Ishikawa (cell line): Measurements from ENCODE around the gene LIF.

ENCODE experiments used
- CEBPB ChIP-seq: IDR thresholded peaks from 2 replicates; pipeline ENCODE4 v1.6.1; 2012
- CREB1 ChIP-seq: IDR thresholded peaks from 2 replicates; pipeline ENCODE4 v1.6.1; 2012; ENCODE audit warnings: low read depth
- EGR1 ChIP-seq: IDR thresholded peaks from 2 replicates; pipeline ENCODE4 v1.6.1; 2012
- RAD21 ChIP-seq: IDR thresholded peaks from 2 replicates; pipeline ENCODE4 v1.6.1; 2012; ENCODE audit warnings: low read depth
- TAF1 ChIP-seq: IDR thresholded peaks from 2 replicates; pipeline ENCODE4 v1.6.1; 2012; ENCODE audit warnings: low read depth, mild to moderate bottlenecking
- TF ChIP-seq, protein P1 (sequence below): IDR thresholded peaks from 2 replicates; pipeline ENCODE4 v1.6.1; 2012
- TF ChIP-seq, protein P2 (sequence below): IDR thresholded peaks from 2 replicates; pipeline ENCODE4 v1.6.1; 2012; ENCODE audit warnings: low read depth, mild to moderate bottlenecking

- TF ChIP-seq, protein P1, sequence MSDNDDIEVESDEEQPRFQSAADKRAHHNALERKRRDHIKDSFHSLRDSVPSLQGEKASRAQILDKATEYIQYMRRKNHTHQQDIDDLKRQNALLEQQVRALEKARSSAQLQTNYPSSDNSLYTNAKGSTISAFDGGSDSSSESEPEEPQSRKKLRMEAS = no peak
- no peak for TF ChIP-seq EGR1
- TF ChIP-seq TAF1 = no peak
- TF ChIP-seq RAD21 = no peak
- TF ChIP-seq, protein P2, sequence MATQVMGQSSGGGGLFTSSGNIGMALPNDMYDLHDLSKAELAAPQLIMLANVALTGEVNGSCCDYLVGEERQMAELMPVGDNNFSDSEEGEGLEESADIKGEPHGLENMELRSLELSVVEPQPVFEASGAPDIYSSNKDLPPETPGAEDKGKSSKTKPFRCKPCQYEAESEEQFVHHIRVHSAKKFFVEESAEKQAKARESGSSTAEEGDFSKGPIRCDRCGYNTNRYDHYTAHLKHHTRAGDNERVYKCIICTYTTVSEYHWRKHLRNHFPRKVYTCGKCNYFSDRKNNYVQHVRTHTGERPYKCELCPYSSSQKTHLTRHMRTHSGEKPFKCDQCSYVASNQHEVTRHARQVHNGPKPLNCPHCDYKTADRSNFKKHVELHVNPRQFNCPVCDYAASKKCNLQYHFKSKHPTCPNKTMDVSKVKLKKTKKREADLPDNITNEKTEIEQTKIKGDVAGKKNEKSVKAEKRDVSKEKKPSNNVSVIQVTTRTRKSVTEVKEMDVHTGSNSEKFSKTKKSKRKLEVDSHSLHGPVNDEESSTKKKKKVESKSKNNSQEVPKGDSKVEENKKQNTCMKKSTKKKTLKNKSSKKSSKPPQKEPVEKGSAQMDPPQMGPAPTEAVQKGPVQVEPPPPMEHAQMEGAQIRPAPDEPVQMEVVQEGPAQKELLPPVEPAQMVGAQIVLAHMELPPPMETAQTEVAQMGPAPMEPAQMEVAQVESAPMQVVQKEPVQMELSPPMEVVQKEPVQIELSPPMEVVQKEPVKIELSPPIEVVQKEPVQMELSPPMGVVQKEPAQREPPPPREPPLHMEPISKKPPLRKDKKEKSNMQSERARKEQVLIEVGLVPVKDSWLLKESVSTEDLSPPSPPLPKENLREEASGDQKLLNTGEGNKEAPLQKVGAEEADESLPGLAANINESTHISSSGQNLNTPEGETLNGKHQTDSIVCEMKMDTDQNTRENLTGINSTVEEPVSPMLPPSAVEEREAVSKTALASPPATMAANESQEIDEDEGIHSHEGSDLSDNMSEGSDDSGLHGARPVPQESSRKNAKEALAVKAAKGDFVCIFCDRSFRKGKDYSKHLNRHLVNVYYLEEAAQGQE = no peak
- TF ChIP-seq CEBPB = no peak
- TF ChIP-seq CREB1 = no peak
These were observed 53.4 kb downstream of the LIF start for GRCh38 chr22:30193031-30193775.
